ENCODE data around the gene TIAM2. TPM values are rescaled to one million over a fixed set of nuclear protein-coding genes. Genes with fewer than 3 reads are reported as not detected.
"Not testable (repeated sequence)": the region's sequence is repeated elsewhere in the genome, so short reads cannot be mapped to it uniquely, and the experiment has no call there.

TIAM2 gene
- total RNA-seq, 2 donors from 2014 or later, result 5.1 to 6.7 TPM

DNA sequence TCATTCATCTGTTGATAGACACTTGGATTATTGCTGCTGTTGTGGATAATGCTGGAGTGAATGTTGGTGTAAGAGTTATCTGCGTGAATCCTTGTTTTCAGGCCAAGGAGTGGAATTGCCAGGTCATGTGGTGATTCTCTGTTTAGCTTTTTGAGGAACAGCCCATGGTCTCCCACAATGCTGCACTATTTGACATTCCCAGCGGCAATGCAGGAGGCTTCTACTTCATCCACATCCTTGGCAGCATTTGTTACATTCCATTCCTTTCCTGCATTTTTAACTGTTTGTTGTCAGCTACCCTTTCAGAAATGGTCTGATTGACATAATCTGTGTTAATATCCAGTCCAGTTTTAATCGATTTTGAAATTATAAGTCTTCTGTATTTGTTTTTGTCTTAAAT lies 217.0 kb downstream of the TIAM2 start:
- intact Hi-C loops (cut with DNase I), result no loop called here
- DNase-seq, result no peak
- Histone ChIP-seq H3K36me3 (no peaks in the 10 kb centered on the region), H3K4me1 (no peaks in the 10 kb centered on the region), H3K9ac (ENCODE audit: low read depth in 2 of 2, low read length in 2 of 2) (no peak overlapping the region), H3K9me3 (no peaks in the 10 kb centered on the region), H3K4me3 (no peak overlapping the region), H3K27ac (no peak overlapping the region), H3K27me3 (no peaks in the 10 kb centered on the region)
- TF ChIP-seq, protein P1, sequence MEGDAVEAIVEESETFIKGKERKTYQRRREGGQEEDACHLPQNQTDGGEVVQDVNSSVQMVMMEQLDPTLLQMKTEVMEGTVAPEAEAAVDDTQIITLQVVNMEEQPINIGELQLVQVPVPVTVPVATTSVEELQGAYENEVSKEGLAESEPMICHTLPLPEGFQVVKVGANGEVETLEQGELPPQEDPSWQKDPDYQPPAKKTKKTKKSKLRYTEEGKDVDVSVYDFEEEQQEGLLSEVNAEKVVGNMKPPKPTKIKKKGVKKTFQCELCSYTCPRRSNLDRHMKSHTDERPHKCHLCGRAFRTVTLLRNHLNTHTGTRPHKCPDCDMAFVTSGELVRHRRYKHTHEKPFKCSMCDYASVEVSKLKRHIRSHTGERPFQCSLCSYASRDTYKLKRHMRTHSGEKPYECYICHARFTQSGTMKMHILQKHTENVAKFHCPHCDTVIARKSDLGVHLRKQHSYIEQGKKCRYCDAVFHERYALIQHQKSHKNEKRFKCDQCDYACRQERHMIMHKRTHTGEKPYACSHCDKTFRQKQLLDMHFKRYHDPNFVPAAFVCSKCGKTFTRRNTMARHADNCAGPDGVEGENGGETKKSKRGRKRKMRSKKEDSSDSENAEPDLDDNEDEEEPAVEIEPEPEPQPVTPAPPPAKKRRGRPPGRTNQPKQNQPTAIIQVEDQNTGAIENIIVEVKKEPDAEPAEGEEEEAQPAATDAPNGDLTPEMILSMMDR (IDR thresholded peaks at IDR 0.05), result no peak

DNA sequence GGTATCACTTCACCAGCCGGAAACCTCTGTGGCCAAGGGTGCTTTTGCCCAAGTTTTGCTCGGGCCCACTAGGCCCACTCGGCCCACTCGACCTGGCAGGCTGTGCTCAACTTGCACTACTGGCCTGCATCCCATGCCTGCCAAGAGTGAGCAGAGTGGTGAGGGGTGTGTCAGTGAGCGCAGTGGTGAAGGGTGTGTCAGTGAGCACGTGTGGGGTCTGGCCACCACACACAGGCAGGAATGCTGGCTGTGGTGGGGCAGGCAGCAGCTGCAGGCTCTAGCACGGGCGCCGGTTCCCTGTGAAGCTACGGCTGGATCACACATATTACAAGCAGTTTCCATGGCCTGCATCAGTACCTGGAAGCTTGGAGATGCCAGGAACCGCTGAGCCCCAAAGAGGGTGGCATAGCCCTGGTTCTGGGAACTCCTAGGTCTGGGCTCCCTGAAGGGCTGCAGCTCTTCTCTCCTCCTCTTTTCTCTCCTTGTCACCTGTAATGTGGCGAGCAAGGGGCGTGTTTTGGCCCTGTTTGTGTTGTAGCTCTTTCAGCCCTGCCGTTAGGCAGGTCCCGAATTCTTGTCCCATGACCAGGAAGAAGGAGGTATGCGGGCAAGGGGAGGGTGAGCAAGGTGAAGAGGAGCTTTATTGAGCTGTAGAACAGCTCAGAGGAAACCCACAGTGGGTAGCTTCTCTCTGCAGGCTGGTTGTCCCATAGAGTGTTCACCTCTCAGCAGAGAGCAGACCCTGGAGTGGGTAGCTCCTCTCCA lies 217.7 kb downstream of the TIAM2 start:
- intact Hi-C loops (cut with DNase I), result no loop called here
- DNase-seq, result no peak
- H3K4me3 ChIP-seq, result no peak overlapping the region

DNA sequence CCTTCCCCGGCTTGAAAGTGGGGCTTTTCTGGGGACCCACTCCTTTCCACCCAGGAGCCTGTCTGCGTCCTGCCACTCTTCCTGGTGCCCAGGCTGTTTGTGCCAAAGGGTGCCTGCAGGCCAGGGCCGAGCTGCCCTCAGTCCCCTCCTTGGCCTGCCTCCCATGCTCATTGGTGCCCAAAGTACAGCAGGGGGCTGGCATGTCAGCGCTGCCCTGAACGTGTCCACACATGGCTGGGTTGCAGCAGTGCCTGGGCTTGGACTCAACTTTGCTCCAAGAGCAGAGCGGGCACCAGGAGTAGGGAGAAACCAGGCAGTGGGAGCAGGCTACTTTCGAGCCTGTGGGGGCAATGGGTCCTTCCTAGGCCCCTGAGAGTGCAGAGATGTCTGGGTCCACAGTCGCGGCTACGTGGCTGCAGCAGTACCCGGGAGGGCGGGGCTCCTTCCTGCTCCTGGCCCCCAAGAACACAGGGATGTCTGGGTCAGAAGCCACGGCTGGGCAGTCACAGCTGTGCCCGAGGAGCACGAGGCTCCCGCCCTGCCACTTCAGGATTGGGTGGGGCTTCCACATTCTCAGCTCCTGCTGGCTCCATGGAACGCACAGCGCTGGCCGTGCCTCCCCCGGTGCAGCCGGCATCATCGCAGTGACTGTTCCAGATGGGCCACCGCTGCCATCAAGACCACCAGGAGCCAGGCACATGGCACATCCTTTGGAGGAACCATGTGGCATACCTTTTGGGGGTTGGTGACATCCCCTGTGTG lies 218.7 kb downstream of the TIAM2 start:
- TF ChIP-seq, protein P1 (IDR thresholded peaks at IDR 0.05), result no peak
- Histone ChIP-seq H3K9me3 (no peaks in the 10 kb centered on the region), H3K36me3 (no peaks in the 10 kb centered on the region)

More for the DNA sequence above, 217.7 kb downstream of the TIAM2 start:
- no peaks in the 10 kb centered on the region for H3K27me3 ChIP-seq
- H3K4me1 ChIP-seq, result no peaks in the 10 kb centered on the region
- no peak overlapping the region for H3K27ac ChIP-seq
- no peak overlapping the region for H3K9ac ChIP-seq (ENCODE audit: low read depth in 2 of 2, low read length in 2 of 2)
- H3K9me3 ChIP-seq, result no peaks in the 10 kb centered on the region
- TF ChIP-seq, protein P1 (IDR thresholded peaks at IDR 0.05), result no peak
- H3K36me3 ChIP-seq, result no peaks in the 10 kb centered on the region

DNA sequence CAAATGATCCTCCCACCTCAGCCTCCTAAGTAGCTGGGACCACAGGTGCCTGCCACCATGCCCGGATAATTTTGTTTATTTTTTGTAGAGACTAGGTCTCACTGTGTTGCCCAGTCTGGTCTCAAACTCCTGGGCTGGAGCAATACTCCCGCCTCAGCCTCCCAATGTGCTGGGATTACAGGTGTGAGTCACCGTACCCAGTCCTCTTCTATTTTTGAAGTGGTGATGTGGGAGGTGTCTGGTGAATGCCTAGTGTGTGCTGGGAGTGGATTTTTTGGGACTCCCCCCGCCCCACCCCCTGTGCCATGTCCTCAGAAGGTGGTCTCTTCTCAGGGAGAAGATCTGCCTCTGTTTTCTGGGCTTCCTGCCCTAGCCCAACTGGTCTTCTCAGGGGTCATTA lies 220.8 kb downstream of the TIAM2 start:
- no peaks in the 10 kb centered on the region for H3K9me3 ChIP-seq
- H3K36me3 ChIP-seq, result no peaks in the 10 kb centered on the region
- no peak overlapping the region for H3K27ac ChIP-seq
- H3K9ac ChIP-seq (ENCODE audit: low read depth in 2 of 2, low read length in 2 of 2), result no peak overlapping the region
- no peaks in the 10 kb centered on the region for H3K27me3 ChIP-seq
- DNase-seq, result no peak
- H3K4me1 ChIP-seq, result no peaks in the 10 kb centered on the region
- H3K4me3 ChIP-seq, result no peak overlapping the region
- intact Hi-C loops (cut with DNase I), result no loop called here
- TF ChIP-seq, protein P1 (IDR thresholded peaks at IDR 0.05), result no peak

More for the DNA sequence above, 218.7 kb downstream of the TIAM2 start:
- intact Hi-C loops (cut with DNase I), result no loop called here
- Histone ChIP-seq H3K27ac (no peak overlapping the region), H3K9ac (ENCODE audit: low read depth in 2 of 2, low read length in 2 of 2) (no peak overlapping the region), H3K4me3 (no peak overlapping the region), H3K4me1 (no peaks in the 10 kb centered on the region), H3K27me3 (no peaks in the 10 kb centered on the region)
- no peak for DNase-seq

DNA sequence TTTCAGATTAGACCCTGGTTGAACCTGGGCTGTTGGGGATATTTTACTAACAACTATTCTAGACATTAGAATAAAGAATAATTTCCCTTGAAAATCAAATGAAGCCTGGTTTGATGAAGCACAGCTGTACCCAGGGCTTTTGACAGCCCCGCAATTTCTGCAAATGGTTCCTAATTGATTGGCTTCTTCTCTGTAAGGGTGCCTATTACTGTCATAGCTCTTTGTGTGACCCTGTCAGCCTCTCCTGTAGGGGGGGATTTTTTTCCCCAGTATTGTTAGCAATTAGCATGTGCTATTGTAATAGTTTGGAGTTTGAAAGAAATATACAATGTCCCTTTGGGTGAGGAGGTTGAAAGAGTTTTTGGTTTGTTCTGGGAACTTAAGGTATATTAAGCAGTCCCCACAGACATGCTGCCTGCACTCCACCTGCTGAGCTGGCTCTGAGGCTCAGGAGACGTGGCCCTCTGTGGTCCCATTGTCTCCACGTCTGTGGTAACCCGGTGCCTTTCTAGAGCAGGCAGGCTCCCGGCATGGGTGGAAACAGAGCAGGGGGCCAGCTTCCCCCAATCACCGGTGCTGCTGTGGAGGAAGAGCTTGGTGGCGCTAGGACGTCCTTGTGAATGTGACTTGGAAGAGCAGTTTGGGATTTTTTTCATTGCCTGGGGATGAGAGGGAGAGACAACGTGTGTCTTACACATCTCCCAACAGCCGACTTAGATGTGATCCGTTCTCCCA lies 221.4 kb downstream of the TIAM2 start:
- Histone ChIP-seq H3K9ac (ENCODE audit: low read depth in 2 of 2, low read length in 2 of 2) (no peak overlapping the region), H3K36me3 (no peaks in the 10 kb centered on the region), H3K4me1 (no peaks in the 10 kb centered on the region), H3K9me3 (no peaks in the 10 kb centered on the region), H3K4me3 (no peak overlapping the region), H3K27ac (no peak overlapping the region), H3K27me3 (no peaks in the 10 kb centered on the region)
- intact Hi-C loops (cut with DNase I), result no loop called here
- no peak for DNase-seq
- TF ChIP-seq, protein P1 (IDR thresholded peaks at IDR 0.05), result no peak

DNA sequence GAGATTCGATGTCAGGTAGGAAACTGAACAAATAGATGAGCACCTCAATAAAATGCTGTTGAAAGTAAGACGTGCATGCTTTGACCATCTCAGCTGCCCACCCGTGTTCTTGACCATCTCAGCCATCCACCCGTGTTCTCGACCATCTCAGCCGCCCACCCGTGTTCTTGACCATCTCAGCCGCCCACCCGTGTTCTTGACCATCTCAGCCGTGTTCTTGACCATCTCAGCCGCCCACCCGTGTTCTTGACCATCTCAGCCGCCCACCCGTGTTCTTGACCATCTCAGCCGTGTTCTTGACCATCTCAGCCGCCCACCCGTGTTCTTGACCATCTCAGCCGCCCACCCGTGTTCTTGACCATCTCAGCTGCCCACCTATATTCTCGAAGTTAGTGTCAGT lies 223.6 kb downstream of the TIAM2 start:
- H3K36me3 ChIP-seq; DNase-seq; H3K4me1 ChIP-seq; intact Hi-C loops (cut with DNase I); H3K4me3 ChIP-seq; H3K9me3 ChIP-seq; H3K27me3 ChIP-seq; H3K27ac ChIP-seq; H3K9ac ChIP-seq (ENCODE audit: low read depth in 2 of 2, low read length in 2 of 2): not testable (repeated sequence)
